CD4-positive, CD25-positive, alpha-beta regulatory T cell (primary cell): Measurements from ENCODE around the gene WDR37. TPM values are rescaled to one million over a fixed set of nuclear protein-coding genes. Genes with fewer than 3 reads are reported as not detected.
"Not testable (repeated sequence)": the region's sequence is repeated elsewhere in the genome, so short reads cannot be mapped to it uniquely, and the experiment has no call there.

ENCODE experiments used
- ATAC-seq, 2 donors: fragments of 150-1000 bp; cut with Tn5 transposase; one replicate each; pipeline ENCODE4 v1.10.0; 2021; ENCODE audit warnings: low read depth in 2 of 2, moderate number of reproducible peaks in 2 of 2, moderate library complexity in 1 of 2
- DNase-seq, 3 donors: peaks; one replicate each; pipeline versions ENCODE4 v3.0.0 to v3.0.0-alpha.2; 2012 to 2022; ENCODE audit warnings: mixed read lengths in 1 of 3
- H3K27ac ChIP-seq: one replicate; pipeline ENCODE4 v1.7.0; 2013; ENCODE audit warnings: mild to moderate bottlenecking, low read length; ENCODE audit not compliant: insufficient read depth, poor library complexity, severe bottlenecking
- H3K27me3 ChIP-seq: one replicate; pipeline ENCODE4 v1.7.0; 2013; ENCODE audit warnings: low read length; ENCODE audit not compliant: control insufficient read depth, insufficient read depth
- H3K36me3 ChIP-seq: one replicate; pipeline ENCODE4 v1.7.0; 2013; ENCODE audit warnings: mild to moderate bottlenecking, low read length, moderate library complexity; ENCODE audit not compliant: control insufficient read depth, insufficient read depth
- H3K4me1 ChIP-seq: 2 replicates; pipeline ENCODE4 v1.7.0; 2013; ENCODE audit warnings: mild to moderate bottlenecking, low read length; ENCODE audit not compliant: insufficient read depth, control insufficient read depth, poor library complexity, severe bottlenecking
- H3K4me3 ChIP-seq: one replicate; pipeline ENCODE4 v1.7.0; 2013; ENCODE audit warnings: low read depth, mild to moderate bottlenecking, low read length, moderate library complexity
- H3K9me3 ChIP-seq, 2 experiments: 1 replicate in 1 of 2; 2 replicates in 1 of 2; pipeline ENCODE4 v1.7.0; 2013; ENCODE audit warnings: low read length in 2 of 2, mild to moderate bottlenecking in 1 of 2, moderate library complexity in 1 of 2; ENCODE audit not compliant: control insufficient read depth in 2 of 2
- H3K27ac Mint-ChIP-seq, 3 donors: one replicate each; pipeline ENCODE4 v1.8.0; 2020 to 2022; ENCODE audit warnings: mild to moderate bottlenecking in 3 of 3, mixed read lengths in 3 of 3, moderate library complexity in 2 of 3
- H3K27me3 Mint-ChIP-seq: one replicate; pipeline ENCODE4 v1.8.0; 2022; ENCODE audit warnings: mild to moderate bottlenecking, mixed read lengths
- H3K36me3 Mint-ChIP-seq: one replicate; pipeline ENCODE4 v1.8.0; 2020; ENCODE audit warnings: mixed read lengths
- H3K4me1 Mint-ChIP-seq, 4 donors: one replicate each; pipeline ENCODE4 v1.8.0; 2020 to 2022; ENCODE audit warnings: mixed read lengths in 4 of 4, mild to moderate bottlenecking in 1 of 4
- H3K4me3 Mint-ChIP-seq, 4 donors: one replicate each; pipeline ENCODE4 v1.8.0; 2020 to 2022; ENCODE audit warnings: mild to moderate bottlenecking in 4 of 4, mixed read lengths in 4 of 4, moderate library complexity in 3 of 4
- H3K9me3 Mint-ChIP-seq, 7 donors: one replicate each; pipeline ENCODE4 v1.8.0; 2020 to 2022; ENCODE audit warnings: mixed read lengths in 7 of 7, mild to moderate bottlenecking in 3 of 7, moderate library complexity in 2 of 7
- polyA plus RNA-seq, 4 donors: library from polyadenylated mRNA; unstranded; fragments of 300-500 nt; fragmentation: Illumina TruSeq; gene quantifications; one replicate each; pipeline ENCODE4 v1.2.3, GENCODE V29; 2021
- total RNA-seq: library from RNA; stranded (reverse); gene quantifications from one replicate; pipeline ENCODE4 v1.2.3, GENCODE V29; 2022

WDR37 gene
- total and polyA plus RNA-seq, 5 donors from 2014 or later: 10.6 to 31.6 (median 12.8) TPM

- H3K27ac Mint-ChIP-seq, DNase-seq, H3K36me3 ChIP-seq, H3K4me3 Mint-ChIP-seq, H3K9me3 Mint-ChIP-seq, H3K36me3 Mint-ChIP-seq, H3K27me3 Mint-ChIP-seq, H3K27ac ChIP-seq, H3K27me3 ChIP-seq, ATAC-seq, H3K4me1 Mint-ChIP-seq, H3K4me1 ChIP-seq, H3K4me3 ChIP-seq, H3K9me3 ChIP-seq: not testable (repeated sequence)
These were observed 105.1 kb downstream of the WDR37 start for GRCh38 chr10:1161315-1161673.

GRCh38 chr10:1162481-1163203 lies 106.5 kb downstream of the WDR37 start:
- H3K27me3 Mint-ChIP-seq: peaks cover 5% of the 10 kb centered on the region

GRCh38 chr10:1163204-1163660 lies 107.0 kb downstream of the WDR37 start:
- Histone ChIP-seq H3K4me3 (no peak overlapping the region), H3K27ac (no peak overlapping the region), H3K36me3 (no peaks in the 10 kb centered on the region), H3K9me3 (no peaks in the 10 kb centered on the region), H3K27me3 (no peaks in the 10 kb centered on the region), H3K4me1 (no peaks in the 10 kb centered on the region)
- H3K4me3 Mint-ChIP-seq: no peak overlapping the region
- DNase-seq (no peak), ATAC-seq (no peak)
- H3K4me1 Mint-ChIP-seq: no peaks in the 10 kb centered on the region
- H3K27ac Mint-ChIP-seq: no peak overlapping the region
- no peaks in the 10 kb centered on the region for H3K36me3 Mint-ChIP-seq
- peaks cover 6% of the 10 kb centered on the region for H3K27me3 Mint-ChIP-seq
- H3K9me3 Mint-ChIP-seq: peaks cover 0 to 1% (median 0%) of the 10 kb centered on the region in 7 donors

More at GRCh38 chr10:1162481-1163203, 106.5 kb downstream of the WDR37 start:
- no peaks in the 10 kb centered on the region for H3K27me3 ChIP-seq
- DNase-seq: no peak
- Mint-ChIP-seq H3K9me3 (peaks cover 0 to 1% (median 0%) of the 10 kb centered on the region in 7 donors), H3K27ac (no peak overlapping the region), H3K4me1 (no peaks in the 10 kb centered on the region), H3K4me3 (no peak overlapping the region), H3K36me3 (no peaks in the 10 kb centered on the region)
- no peaks in the 10 kb centered on the region for H3K9me3 ChIP-seq
- ATAC-seq: no peak
- H3K4me1 ChIP-seq: no peaks in the 10 kb centered on the region
- H3K4me3 ChIP-seq: no peak overlapping the region
- no peak overlapping the region for H3K27ac ChIP-seq
- no peaks in the 10 kb centered on the region for H3K36me3 ChIP-seq

- Mint-ChIP-seq H3K36me3 (no peaks in the 10 kb centered on the region), H3K27me3 (peaks cover 6% of the 10 kb centered on the region)
These were observed 107.6 kb downstream of the WDR37 start for GRCh38 chr10:1163831-1164230.

GRCh38 chr10:1166101-1166827 lies 110.1 kb downstream of the WDR37 start:
- DNase-seq (no peak), ATAC-seq (no peak)
- H3K4me3 Mint-ChIP-seq: no peak overlapping the region
- H3K4me3 ChIP-seq: no peak overlapping the region
- H3K27ac ChIP-seq: no peak overlapping the region
- H3K36me3 Mint-ChIP-seq: no peaks in the 10 kb centered on the region
- peaks cover 10% of the 10 kb centered on the region for H3K27me3 Mint-ChIP-seq
- no peaks in the 10 kb centered on the region for H3K4me1 ChIP-seq
- H3K36me3 ChIP-seq: no peaks in the 10 kb centered on the region
- H3K9me3 ChIP-seq: no peaks in the 10 kb centered on the region
- no peaks in the 10 kb centered on the region for H3K27me3 ChIP-seq
- H3K4me1 Mint-ChIP-seq: no peaks in the 10 kb centered on the region
- peaks cover 0 to 1% (median 0%) of the 10 kb centered on the region in 7 donors for H3K9me3 Mint-ChIP-seq
- H3K27ac Mint-ChIP-seq: no peak overlapping the region

More at GRCh38 chr10:1163831-1164230, 107.6 kb downstream of the WDR37 start:
- no peaks in the 10 kb centered on the region for H3K4me1 Mint-ChIP-seq
- H3K27me3 ChIP-seq: no peaks in the 10 kb centered on the region
- H3K4me3 ChIP-seq: no peak overlapping the region
- peaks cover 0 to 1% (median 0%) of the 10 kb centered on the region in 7 donors for H3K9me3 Mint-ChIP-seq
- H3K4me1 ChIP-seq: no peaks in the 10 kb centered on the region
- DNase-seq: no peak
- no peaks in the 10 kb centered on the region for H3K36me3 ChIP-seq
- H3K27ac ChIP-seq: no peak overlapping the region
- H3K4me3 Mint-ChIP-seq: no peak overlapping the region
- H3K9me3 ChIP-seq: no peaks in the 10 kb centered on the region
- H3K27ac Mint-ChIP-seq: no peak overlapping the region
- ATAC-seq: no peak

GRCh38 chr10:1166828-1167275 lies 110.7 kb downstream of the WDR37 start:
- Mint-ChIP-seq H3K36me3 (no peaks in the 10 kb centered on the region), H3K27ac (no peak overlapping the region), H3K4me3 (no peak overlapping the region), H3K9me3 (peaks cover 0 to 1% (median 0%) of the 10 kb centered on the region in 7 donors), H3K4me1 (no peaks in the 10 kb centered on the region), H3K27me3 (peaks cover 10% of the 10 kb centered on the region)
- Histone ChIP-seq H3K36me3 (no peaks in the 10 kb centered on the region), H3K4me3 (no peak overlapping the region), H3K4me1 (no peaks in the 10 kb centered on the region), H3K9me3 (no peaks in the 10 kb centered on the region), H3K27ac (no peak overlapping the region), H3K27me3 (no peaks in the 10 kb centered on the region)
- ATAC-seq (no peak), DNase-seq (no peak)

GRCh38 chr10:1168763-1169162 lies 112.6 kb downstream of the WDR37 start:
- ATAC-seq: no peak
- peaks cover 10% of the 10 kb centered on the region for H3K27me3 Mint-ChIP-seq

More at GRCh38 chr10:1168763-1169162, 112.6 kb downstream of the WDR37 start:
- Mint-ChIP-seq H3K9me3 (peaks cover 0 to 1% (median 0%) of the 10 kb centered on the region in 7 donors), H3K4me3 (no peak overlapping the region), H3K36me3 (no peaks in the 10 kb centered on the region), H3K4me1 (no peaks in the 10 kb centered on the region), H3K27ac (no peak overlapping the region)
- Histone ChIP-seq H3K27me3 (no peaks in the 10 kb centered on the region), H3K9me3 (no peaks in the 10 kb centered on the region), H3K36me3 (no peaks in the 10 kb centered on the region), H3K4me1 (no peaks in the 10 kb centered on the region), H3K4me3 (no peak overlapping the region), H3K27ac (no peak overlapping the region)
- DNase-seq: no peak
